ENCODE measurements around the gene BCL2L11. TPM values are rescaled to one million over a fixed set of nuclear protein-coding genes. Genes with fewer than 3 reads are reported as not detected.

Gene BCL2L11
- total and polyA plus RNA-seq, 9 of the 15 experiments (the other 6 are each of a cell fraction or from before 2014, with no cell fraction given) = 2.2 to 18.8 (median 5.0) TPM

DNA sequence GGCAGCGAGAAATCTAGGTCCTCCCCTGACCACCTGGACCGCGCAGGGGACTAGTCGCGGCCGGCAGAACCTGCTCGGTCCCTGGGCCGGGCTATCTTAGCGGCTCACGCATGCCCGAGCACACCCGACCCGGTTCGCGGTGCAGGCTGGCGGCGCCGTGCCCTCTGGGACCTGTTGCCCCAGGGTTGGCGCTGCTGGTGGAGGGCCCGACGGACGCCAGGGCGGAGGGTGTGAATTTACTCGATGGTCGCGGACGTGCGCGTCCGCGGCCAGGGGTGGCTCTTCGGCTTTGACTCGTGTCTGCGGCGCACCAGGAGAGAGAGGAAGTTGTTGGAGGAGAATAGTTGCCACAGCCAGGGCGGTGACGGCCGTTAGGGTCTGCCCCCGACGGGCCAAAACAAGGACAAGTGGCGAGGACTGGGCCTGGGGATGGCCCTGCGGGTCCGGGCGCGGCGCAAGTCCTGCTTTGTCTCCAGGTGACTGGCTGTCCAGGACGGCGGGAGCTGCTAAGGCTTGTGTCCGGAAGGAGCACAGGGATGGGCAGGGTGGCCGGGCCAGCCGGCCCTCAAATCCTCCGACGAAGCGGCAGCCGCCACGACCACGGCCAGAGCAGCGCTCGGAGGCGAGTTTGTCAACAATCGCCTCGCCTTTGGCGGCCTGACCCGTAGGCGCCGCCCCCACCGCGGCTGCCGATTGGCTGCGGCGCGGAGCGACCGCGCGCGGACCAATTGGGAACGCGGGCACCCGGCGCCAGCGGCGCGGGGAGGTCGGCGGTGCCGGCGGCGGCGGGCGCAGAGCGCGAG is 1.3 kb downstream of the BCL2L11 start (continued):
- TF ChIP-seq ZNF592 (IDR thresholded peaks at IDR 0.05) = no peak; the same call in 1 of the 2 replicates
- no peak for TF ChIP-seq PML (IDR thresholded peaks at IDR 0.05; ENCODE audit: low read length)
- TF ChIP-seq FOXK2 (conservative IDR thresholded peaks at IDR 0.05 in 1 of 2, IDR thresholded peaks at IDR 0.05 in 1 of 2; ENCODE audit: low read depth in 2 of 2) = peak in 1 of 2 experiments; percentile 48; a peak in 1 of 4 replicates
- TF ChIP-seq RBM14 (IDR thresholded peaks at IDR 0.05; ENCODE audit: borderline replicate concordance, insufficient read depth, low read depth, low read length) = no peak
- TF ChIP-seq SPI1 (IDR thresholded peaks at IDR 0.05; ENCODE audit: borderline replicate concordance, low read depth, low read length) = peak; percentile 60; the same call in 1 of the 2 replicates
- peak; percentile 82 for TF ChIP-seq RBFOX2 (IDR thresholded peaks at IDR 0.05; ENCODE audit: low read depth, low read length)
- TF ChIP-seq RBM25 (IDR thresholded peaks at IDR 0.05; ENCODE audit: low read depth, low read length, severe bottlenecking) = peak; percentile 99
- no peak for TF ChIP-seq GTF2E2 (tag; IDR thresholded peaks at IDR 0.05)
